Measurements from ENCODE around the gene ASPM.

ASPM gene

GRCh38 chr1:197145446-197146024 is 934 bp downstream of the ASPM start:
- Histone ChIP-seq H3K9me3 (ENCODE audit: control insufficient read depth, low read length) (no peaks in the 10 kb centered on the region), H3K27ac (ENCODE audit: insufficient read depth, low read length, poor library complexity, severe bottlenecking) (peak overlapping the region; percentile 13), H3K27me3 (replicated peaks; ENCODE audit: control insufficient read depth, insufficient read depth, low read length, poor library complexity, severe bottlenecking) (no peaks in the 10 kb centered on the region), H3K4me1 (ENCODE audit: control insufficient read depth, insufficient read depth, low read length, poor library complexity, severe bottlenecking) (no peaks in the 10 kb centered on the region), H3K4me3 (ENCODE audit: insufficient read depth, low read depth, low read length, poor library complexity, severe bottlenecking) (peak overlapping the region; percentile 87), H3K36me3 (ENCODE audit: control insufficient read depth, insufficient read depth, low read length) (no peaks in the 10 kb centered on the region)
- no peak for DNase-seq

GRCh38 chr1:197144570-197145325 is 1.7 kb downstream of the ASPM start:
- DNase-seq, result no peak
- Histone ChIP-seq H3K9me3 (ENCODE audit: control insufficient read depth, low read length) (no peaks in the 10 kb centered on the region), H3K36me3 (ENCODE audit: control insufficient read depth, insufficient read depth, low read length) (no peaks in the 10 kb centered on the region), H3K27me3 (replicated peaks; ENCODE audit: control insufficient read depth, insufficient read depth, low read length, poor library complexity, severe bottlenecking) (no peaks in the 10 kb centered on the region), H3K4me1 (ENCODE audit: control insufficient read depth, insufficient read depth, low read length, poor library complexity, severe bottlenecking) (no peaks in the 10 kb centered on the region), H3K4me3 (ENCODE audit: insufficient read depth, low read depth, low read length, poor library complexity, severe bottlenecking) (no peak overlapping the region), H3K27ac (ENCODE audit: insufficient read depth, low read length, poor library complexity, severe bottlenecking) (no peak overlapping the region)

GRCh38 chr1:197143276-197143675 is 3.2 kb downstream of the ASPM start:
- Histone ChIP-seq H3K27ac (ENCODE audit: insufficient read depth, low read length, poor library complexity, severe bottlenecking) (no peak overlapping the region), H3K36me3 (ENCODE audit: control insufficient read depth, insufficient read depth, low read length) (no peaks in the 10 kb centered on the region), H3K4me3 (ENCODE audit: insufficient read depth, low read depth, low read length, poor library complexity, severe bottlenecking) (no peak overlapping the region), H3K27me3 (replicated peaks; ENCODE audit: control insufficient read depth, insufficient read depth, low read length, poor library complexity, severe bottlenecking) (no peaks in the 10 kb centered on the region), H3K4me1 (ENCODE audit: control insufficient read depth, insufficient read depth, low read length, poor library complexity, severe bottlenecking) (no peaks in the 10 kb centered on the region), H3K9me3 (ENCODE audit: control insufficient read depth, low read length) (no peaks in the 10 kb centered on the region)
- no peak for DNase-seq

- Histone ChIP-seq H3K4me1 (ENCODE audit: control insufficient read depth, insufficient read depth, low read length, poor library complexity, severe bottlenecking) (no peaks in the 10 kb centered on the region), H3K27me3 (replicated peaks; ENCODE audit: control insufficient read depth, insufficient read depth, low read length, poor library complexity, severe bottlenecking) (no peaks in the 10 kb centered on the region), H3K9me3 (ENCODE audit: control insufficient read depth, low read length) (no peaks in the 10 kb centered on the region), H3K36me3 (ENCODE audit: control insufficient read depth, insufficient read depth, low read length) (no peaks in the 10 kb centered on the region), H3K27ac (ENCODE audit: insufficient read depth, low read length, poor library complexity, severe bottlenecking) (no peak overlapping the region), H3K4me3 (ENCODE audit: insufficient read depth, low read depth, low read length, poor library complexity, severe bottlenecking) (no peak overlapping the region)
- DNase-seq, result no peak
Observed at GRCh38 chr1:197141575-197141974, 4.9 kb downstream of the ASPM start.

- no peaks in the 10 kb centered on the region for H3K36me3 ChIP-seq (ENCODE audit: control insufficient read depth, insufficient read depth, low read length)
- no peaks in the 10 kb centered on the region for H3K4me1 ChIP-seq (ENCODE audit: control insufficient read depth, insufficient read depth, low read length, poor library complexity, severe bottlenecking)
- no peak overlapping the region for H3K4me3 ChIP-seq (ENCODE audit: insufficient read depth, low read depth, low read length, poor library complexity, severe bottlenecking)
- H3K27ac ChIP-seq (ENCODE audit: insufficient read depth, low read length, poor library complexity, severe bottlenecking), result no peak overlapping the region
- H3K27me3 ChIP-seq (replicated peaks; ENCODE audit: control insufficient read depth, insufficient read depth, low read length, poor library complexity, severe bottlenecking), result no peaks in the 10 kb centered on the region
- H3K9me3 ChIP-seq (ENCODE audit: control insufficient read depth, low read length), result no peaks in the 10 kb centered on the region
- DNase-seq, result no peak
Observed at GRCh38 chr1:197140121-197140520, 6.3 kb downstream of the ASPM start.

- H3K36me3 ChIP-seq (ENCODE audit: control insufficient read depth, insufficient read depth, low read length), result no peaks in the 10 kb centered on the region
- H3K4me1 ChIP-seq (ENCODE audit: control insufficient read depth, insufficient read depth, low read length, poor library complexity, severe bottlenecking), result no peaks in the 10 kb centered on the region
- H3K9me3 ChIP-seq (ENCODE audit: control insufficient read depth, low read length), result no peaks in the 10 kb centered on the region
- no peaks in the 10 kb centered on the region for H3K27me3 ChIP-seq (replicated peaks; ENCODE audit: control insufficient read depth, insufficient read depth, low read length, poor library complexity, severe bottlenecking)
- no peak for DNase-seq
- H3K4me3 ChIP-seq (ENCODE audit: insufficient read depth, low read depth, low read length, poor library complexity, severe bottlenecking), result no peak overlapping the region
- H3K27ac ChIP-seq (ENCODE audit: insufficient read depth, low read length, poor library complexity, severe bottlenecking), result no peak overlapping the region
Observed at GRCh38 chr1:197139169-197139568, 7.3 kb downstream of the ASPM start.

GRCh38 chr1:197137322-197137721 is 9.1 kb downstream of the ASPM start:
- no peak for DNase-seq
- Histone ChIP-seq H3K4me3 (ENCODE audit: insufficient read depth, low read depth, low read length, poor library complexity, severe bottlenecking) (no peak overlapping the region), H3K27me3 (replicated peaks; ENCODE audit: control insufficient read depth, insufficient read depth, low read length, poor library complexity, severe bottlenecking) (no peaks in the 10 kb centered on the region), H3K36me3 (ENCODE audit: control insufficient read depth, insufficient read depth, low read length) (no peaks in the 10 kb centered on the region), H3K27ac (ENCODE audit: insufficient read depth, low read length, poor library complexity, severe bottlenecking) (no peak overlapping the region), H3K4me1 (ENCODE audit: control insufficient read depth, insufficient read depth, low read length, poor library complexity, severe bottlenecking) (no peaks in the 10 kb centered on the region), H3K9me3 (ENCODE audit: control insufficient read depth, low read length) (no peaks in the 10 kb centered on the region)

GRCh38 chr1:197130677-197131304 is 15.7 kb downstream of the ASPM start:
- H3K27me3 ChIP-seq (replicated peaks; ENCODE audit: control insufficient read depth, insufficient read depth, low read length, poor library complexity, severe bottlenecking), result no peaks in the 10 kb centered on the region
- H3K4me1 ChIP-seq (ENCODE audit: control insufficient read depth, insufficient read depth, low read length, poor library complexity, severe bottlenecking), result no peaks in the 10 kb centered on the region
- H3K36me3 ChIP-seq (ENCODE audit: control insufficient read depth, insufficient read depth, low read length), result no peaks in the 10 kb centered on the region
- no peaks in the 10 kb centered on the region for H3K9me3 ChIP-seq (ENCODE audit: control insufficient read depth, low read length)
- H3K27ac ChIP-seq (ENCODE audit: insufficient read depth, low read length, poor library complexity, severe bottlenecking), result no peak overlapping the region
- DNase-seq, result no peak
- H3K4me3 ChIP-seq (ENCODE audit: insufficient read depth, low read depth, low read length, poor library complexity, severe bottlenecking), result no peak overlapping the region

- Histone ChIP-seq H3K27me3 (replicated peaks; ENCODE audit: control insufficient read depth, insufficient read depth, low read length, poor library complexity, severe bottlenecking) (no peaks in the 10 kb centered on the region), H3K36me3 (ENCODE audit: control insufficient read depth, insufficient read depth, low read length) (no peaks in the 10 kb centered on the region), H3K9me3 (ENCODE audit: control insufficient read depth, low read length) (no peaks in the 10 kb centered on the region), H3K4me3 (ENCODE audit: insufficient read depth, low read depth, low read length, poor library complexity, severe bottlenecking) (no peak overlapping the region), H3K27ac (ENCODE audit: insufficient read depth, low read length, poor library complexity, severe bottlenecking) (no peak overlapping the region), H3K4me1 (ENCODE audit: control insufficient read depth, insufficient read depth, low read length, poor library complexity, severe bottlenecking) (no peaks in the 10 kb centered on the region)
- no peak for DNase-seq
Observed at GRCh38 chr1:197129698-197130097, 16.8 kb downstream of the ASPM start.

GRCh38 chr1:197127246-197127912 is 19.1 kb downstream of the ASPM start:
- Histone ChIP-seq H3K27ac (ENCODE audit: insufficient read depth, low read length, poor library complexity, severe bottlenecking) (no peak overlapping the region), H3K4me3 (ENCODE audit: insufficient read depth, low read depth, low read length, poor library complexity, severe bottlenecking) (no peak overlapping the region), H3K4me1 (ENCODE audit: control insufficient read depth, insufficient read depth, low read length, poor library complexity, severe bottlenecking) (no peaks in the 10 kb centered on the region), H3K9me3 (ENCODE audit: control insufficient read depth, low read length) (no peaks in the 10 kb centered on the region), H3K27me3 (replicated peaks; ENCODE audit: control insufficient read depth, insufficient read depth, low read length, poor library complexity, severe bottlenecking) (no peaks in the 10 kb centered on the region), H3K36me3 (ENCODE audit: control insufficient read depth, insufficient read depth, low read length) (no peaks in the 10 kb centered on the region)
- DNase-seq, result no peak
